Measurements from ENCODE around the gene IL34.

- TF ChIP-seq TCF4 (CRISPR knock-in tag; IDR thresholded peaks at IDR 0.05; ENCODE audit: borderline replicate concordance): no peak
- no peak for TF ChIP-seq CSDC2 (CRISPR knock-in tag; IDR thresholded peaks at IDR 0.05)
- TF ChIP-seq ZNF8 (CRISPR knock-in tag; IDR thresholded peaks at IDR 0.05): no peak
Measured at GRCh38 chr16:70698901-70699300, 52.5 kb downstream of the IL34 start.

Data from SK-N-SH treated with all-trans-retinoic acid at 6 μM for 48 hours (cell line).